Measurements from ENCODE around the gene SPATA31C2.
"Not testable (repeated sequence)": the region's sequence is repeated elsewhere in the genome, so short reads cannot be mapped to it uniquely, and the experiment has no call there.

- TF ChIP-seq CTCF (IDR thresholded peaks at IDR 0.05; ENCODE audit: insufficient read depth, low read depth, low read length); EZH2 (IDR thresholded peaks at IDR 0.05; ENCODE audit: insufficient read depth, low read length): not testable (repeated sequence)
Observed at GRCh38 chr9:88127700-88128300, 10.5 kb downstream of the SPATA31C2 start.

All from astrocyte (in vitro differentiated cells and primary cell).